GM18498 (cell line): Measurements from ENCODE around the gene TPRN.

Source experiments
- ATAC-seq: cut with Tn5 transposase; IDR thresholded peaks from one replicate; pipeline ENCODE4 v1.9.1; 2021; ENCODE audit warnings: mild to moderate bottlenecking, moderate library complexity; ENCODE audit not compliant: unreplicated experiment

The TPRN gene

DNA sequence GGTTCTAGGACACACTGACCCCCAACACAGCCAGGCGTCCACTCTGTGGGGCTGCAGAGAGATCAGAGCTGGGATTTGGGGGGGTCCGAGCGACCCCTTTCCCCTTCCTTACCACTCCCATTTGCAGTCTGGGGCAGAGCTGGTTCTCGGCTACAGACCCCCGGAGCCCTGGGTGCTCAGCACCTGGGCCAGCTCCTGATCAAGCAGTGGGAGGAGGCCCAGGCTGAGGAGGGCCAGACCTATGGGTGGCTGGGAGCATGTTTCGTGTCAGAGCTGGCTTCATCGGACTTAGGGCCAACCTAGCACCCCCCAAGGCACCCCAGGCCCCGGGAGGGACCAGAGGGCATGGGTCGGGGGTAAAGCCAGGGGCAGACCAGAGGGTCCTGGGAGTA is 54.0 kb downstream of the TPRN start:
- no peak for ATAC-seq

DNA sequence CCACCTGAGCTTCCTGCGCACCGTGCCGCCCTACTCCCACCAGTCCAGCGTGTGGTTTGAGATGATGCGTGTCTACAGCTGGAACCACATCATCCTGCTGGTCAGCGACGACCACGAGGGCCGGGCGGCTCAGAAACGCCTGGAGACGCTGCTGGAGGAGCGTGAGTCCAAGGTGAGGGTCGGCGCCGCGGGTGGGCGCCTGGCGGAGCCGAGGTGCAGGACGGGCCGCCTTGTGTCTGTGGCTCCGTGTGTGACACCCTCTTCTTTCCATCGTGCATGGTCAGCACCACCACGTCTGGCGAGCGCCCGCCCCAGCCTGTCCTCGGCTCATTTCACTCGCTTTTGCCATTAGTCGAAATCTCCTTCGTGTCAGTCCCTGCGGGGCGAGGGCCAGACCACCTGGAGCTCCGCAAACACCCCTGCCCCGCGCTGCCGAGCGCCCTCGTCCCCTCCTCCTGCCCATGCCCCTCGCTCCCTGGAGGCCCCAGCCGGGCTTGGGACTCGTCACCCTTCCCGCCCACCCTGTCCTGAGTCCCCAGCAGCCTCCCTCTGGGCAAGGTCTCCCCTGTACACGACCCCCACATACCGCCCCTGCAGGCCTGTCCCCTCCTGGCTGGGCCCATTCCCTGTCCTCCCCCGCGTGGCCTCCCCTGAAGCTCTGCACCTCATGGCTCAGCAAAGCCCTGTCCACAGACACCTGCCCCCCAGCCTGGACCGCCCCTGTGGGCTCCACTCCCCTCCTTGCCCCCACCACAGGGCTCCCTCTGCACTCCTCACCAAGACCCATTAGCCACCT is 54.6 kb downstream of the TPRN start:
- ATAC-seq = no peak

DNA sequence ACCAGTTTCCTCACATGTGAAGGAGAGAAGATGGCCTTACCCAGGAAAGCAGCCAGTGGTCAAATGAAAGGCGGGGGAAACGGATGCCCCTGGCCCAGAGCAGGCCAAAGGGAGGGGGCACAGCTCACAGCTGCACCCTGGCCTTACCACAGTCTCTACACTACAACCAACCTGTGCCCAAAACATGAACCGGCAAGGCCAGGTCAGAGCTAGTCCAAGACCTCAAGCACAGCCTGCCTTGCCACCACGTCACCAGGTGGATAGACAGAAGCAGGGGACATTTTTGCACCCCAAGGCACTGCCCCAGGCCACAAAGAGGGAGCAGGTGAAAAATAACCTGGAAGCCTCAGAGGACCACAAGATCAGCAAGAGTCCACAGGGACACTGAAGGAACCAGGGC is 57.1 kb downstream of the TPRN start:
- no peak for ATAC-seq

DNA sequence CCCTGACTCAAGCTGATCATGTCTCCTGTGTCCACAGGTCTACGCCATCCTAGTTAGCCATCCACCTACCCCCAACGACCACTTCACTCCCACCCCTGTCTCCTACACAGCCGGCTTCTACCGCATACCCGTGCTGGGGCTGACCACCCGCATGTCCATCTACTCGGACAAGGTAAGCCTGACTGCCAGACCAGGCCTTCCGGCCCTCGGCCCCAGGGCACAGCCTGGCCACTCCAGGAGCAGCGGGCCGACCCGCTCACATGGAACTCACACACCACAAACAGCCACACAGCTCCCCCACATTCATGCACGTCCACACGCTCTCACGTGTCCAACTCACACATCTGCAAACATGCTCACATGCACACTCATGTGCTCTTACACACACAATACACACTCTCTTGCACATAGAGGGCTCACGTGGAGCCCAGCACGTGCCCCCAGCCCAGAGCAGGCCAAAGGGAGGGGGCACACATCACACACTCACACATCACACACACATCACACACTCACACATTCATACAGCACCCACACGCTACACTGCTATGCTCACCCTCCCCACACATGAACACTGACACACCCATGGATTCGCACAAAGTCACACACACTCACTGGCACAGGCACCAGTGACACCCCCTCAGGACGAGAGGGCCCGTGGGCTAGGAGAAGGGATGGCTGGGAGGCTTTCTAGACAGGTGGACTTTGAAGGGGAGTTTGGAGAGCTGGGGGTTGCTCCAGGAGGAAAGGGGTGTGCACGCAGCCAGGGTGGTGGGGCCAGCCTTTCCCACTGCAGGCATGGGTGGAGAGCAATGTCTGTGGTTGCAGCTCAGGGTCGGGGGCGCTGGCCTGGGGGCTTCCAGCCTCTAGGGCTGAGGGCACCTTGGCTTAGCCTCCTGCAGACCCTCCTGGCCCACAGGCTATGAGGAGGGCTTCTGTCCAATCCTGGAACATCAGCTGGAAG is 58.3 kb downstream of the TPRN start:
- ATAC-seq = no peak
